HG03066 (cell line): ENCODE measurements around the gene TRPV6.

Experiments
- ATAC-seq: cut with Tn5 transposase; IDR thresholded peaks from one replicate; pipeline ENCODE4 v1.9.1; 2021; ENCODE audit warnings: low read depth; ENCODE audit not compliant: unreplicated experiment

TRPV6 gene

DNA sequence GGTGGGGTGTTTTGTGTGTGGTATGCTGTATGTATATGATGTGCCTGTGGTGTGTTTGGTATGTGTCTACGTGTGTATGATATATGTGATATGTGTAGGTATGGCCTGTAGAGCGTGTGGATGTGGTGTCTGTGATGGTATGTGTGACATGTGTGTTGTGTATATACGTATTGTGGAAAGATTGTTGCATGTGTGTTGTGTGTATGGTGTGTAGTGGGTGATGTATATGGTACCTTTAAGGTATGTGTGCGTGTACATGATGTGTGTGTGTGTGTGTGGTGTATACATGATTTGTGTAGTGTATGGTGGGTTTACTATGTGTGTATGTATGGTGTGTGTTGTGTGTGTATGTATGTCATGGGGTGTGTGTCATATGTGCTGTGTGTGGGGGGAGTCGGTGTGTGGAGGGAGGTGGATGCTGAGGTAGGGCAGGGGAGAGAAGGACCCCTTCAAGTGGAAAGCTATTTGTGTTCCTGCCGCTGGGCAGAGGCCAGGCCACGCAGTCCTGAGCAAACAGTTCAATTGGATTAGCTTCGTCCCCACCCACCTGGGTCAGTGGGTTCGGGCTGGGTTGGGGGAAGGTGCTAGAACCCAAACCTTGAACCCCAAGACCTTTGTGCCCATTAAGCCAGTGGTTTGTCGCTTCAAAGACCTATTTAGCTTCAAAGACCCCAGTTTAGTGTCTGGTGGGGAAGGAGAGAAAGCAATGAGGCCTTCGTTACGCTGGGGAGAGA, 1.9 kb upstream of the TRPV6 start:
- no peak for ATAC-seq

DNA sequence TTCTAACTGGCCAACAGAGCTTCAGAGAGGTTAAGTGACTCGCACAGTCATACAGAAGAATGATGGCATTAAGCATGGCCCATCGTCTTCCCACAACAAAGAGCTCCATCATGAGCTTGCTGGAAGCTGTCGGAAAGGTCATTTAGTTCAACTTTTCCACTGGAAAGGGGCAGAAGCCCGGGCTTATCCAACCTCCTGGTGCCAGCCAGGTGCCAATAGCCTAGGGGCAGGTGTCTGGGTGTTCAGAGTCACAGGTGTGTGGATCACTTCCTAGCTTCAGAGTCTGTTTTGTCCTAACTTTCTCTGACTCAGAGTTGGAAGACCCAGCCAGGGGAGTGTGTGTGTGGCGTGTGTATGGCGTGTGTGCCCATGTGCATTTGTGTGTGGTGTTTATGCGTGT, 1.3 kb upstream of the TRPV6 start:
- ATAC-seq: no peak

DNA sequence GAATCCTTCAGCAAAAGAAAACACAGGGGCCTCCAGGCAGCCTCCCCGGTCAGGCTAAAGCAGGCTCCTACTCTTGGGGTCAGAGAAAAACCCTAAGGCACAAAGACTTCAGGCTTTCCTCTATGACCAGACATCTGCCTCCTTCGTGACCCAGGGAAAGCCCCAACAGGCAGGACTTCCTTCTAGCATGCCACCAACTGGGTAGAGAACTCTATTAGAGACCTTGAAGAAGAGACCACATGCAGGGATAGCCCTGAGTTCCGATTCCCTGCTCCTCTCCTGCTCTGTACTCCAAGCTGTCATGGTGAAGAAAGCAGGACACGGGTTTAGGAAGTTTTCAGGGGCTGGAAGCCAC, 1.3 kb downstream of the TRPV6 start:
- ATAC-seq: no peak

DNA sequence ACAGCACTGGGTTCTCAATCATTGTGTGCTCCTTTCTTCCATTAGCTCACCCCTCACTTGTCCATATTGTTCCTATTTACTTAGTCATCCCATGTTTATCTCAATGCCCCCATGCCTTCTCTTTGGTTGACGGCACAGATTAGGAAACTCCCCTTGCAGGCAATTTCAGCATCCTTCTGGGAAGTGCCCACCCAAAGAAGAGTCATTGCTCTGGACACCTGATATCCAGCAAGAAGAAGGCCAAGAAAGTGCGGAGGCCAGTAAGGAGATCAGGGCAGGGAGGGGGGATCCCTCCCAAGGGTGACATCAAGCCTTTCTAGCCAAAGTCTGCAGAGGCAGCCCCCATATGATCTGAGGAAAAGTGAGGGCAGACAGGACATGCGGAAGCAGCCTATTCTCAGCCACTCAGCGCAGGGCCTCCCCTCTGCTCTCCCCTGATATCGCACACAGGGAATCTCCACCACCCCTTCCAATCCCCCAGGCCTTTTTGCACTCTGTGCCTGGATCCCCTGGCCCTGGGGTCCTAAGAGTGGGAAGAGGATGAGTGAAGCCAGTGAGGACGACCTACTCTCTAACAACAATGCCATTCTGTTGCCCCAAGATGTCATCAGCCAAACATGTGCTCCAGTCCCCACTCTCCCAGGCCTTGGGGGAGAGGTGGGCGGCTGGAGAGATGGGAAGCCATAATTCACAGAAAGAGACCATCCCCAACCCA, 1.8 kb downstream of the TRPV6 start:
- no peak for ATAC-seq

DNA sequence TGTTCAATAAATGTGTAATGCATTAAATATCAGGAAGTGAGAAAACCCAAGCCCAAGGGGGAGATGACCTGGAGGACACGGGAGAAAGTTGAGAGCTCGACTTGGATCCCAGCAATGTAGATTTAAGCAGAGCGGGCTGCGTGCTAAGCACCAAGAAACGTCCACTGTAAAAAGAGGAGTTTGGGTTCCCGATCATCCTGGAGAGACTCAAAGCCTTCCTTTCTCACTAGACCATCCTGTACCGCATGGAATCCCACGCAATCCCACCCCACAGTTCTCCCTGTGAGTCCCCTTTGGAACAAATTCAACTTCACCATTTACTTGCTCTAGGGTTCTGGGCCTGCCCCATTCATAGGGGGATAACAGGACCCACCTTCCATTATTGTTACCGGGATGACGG, 2.4 kb downstream of the TRPV6 start:
- no peak for ATAC-seq

DNA sequence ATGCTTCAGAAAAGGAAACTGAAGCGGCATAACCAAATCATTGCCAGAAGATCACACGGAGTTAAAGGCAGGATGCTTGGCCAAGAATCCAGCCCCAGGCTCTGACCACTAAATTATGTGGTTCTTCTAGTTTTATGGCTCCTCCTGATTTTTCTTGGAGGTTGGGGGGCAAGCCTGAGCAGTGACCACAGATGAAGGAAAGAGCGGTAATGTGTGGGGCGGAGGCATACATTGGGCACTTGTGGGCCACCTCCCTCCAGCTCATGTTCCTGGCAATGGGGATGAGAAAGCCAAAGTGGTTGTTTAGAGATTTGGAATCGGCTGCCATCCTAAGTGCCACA, 3.2 kb downstream of the TRPV6 start:
- no peak for ATAC-seq

DNA sequence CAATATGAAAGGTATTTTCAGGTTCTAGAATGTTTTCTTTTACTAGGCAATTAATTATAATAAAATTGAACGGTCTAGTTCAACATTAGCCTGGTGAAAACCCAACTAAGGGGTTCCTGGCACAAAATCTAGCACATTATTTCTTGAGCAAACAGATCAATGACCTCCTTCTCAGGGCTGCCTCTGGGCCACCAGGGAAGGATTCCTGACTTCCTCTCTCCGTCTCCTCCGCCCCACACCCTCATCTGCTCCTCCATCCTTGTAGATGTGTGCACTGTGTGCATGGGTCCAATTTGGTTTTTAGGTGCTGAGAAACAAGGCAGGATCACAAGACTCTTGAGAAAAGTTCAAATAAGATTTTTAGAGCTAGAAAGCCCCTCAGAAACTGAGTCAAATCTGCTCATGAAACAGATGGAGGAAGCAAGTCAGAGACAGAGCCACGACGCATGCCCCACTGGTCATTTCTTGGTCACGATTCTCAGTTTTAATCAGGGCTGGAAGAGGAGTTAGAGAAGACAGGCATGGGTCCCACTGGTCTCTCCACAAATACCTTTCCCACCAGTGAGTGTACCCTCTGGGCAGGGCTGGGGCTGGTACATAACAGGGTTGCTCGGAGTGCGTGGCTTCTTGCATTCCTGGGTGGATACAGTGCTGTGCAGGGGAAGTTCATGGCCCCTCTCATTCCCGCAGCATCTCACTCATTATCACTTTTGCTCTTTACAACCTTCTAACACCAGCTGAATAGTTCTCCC, 3.8 kb downstream of the TRPV6 start:
- no peak for ATAC-seq

DNA sequence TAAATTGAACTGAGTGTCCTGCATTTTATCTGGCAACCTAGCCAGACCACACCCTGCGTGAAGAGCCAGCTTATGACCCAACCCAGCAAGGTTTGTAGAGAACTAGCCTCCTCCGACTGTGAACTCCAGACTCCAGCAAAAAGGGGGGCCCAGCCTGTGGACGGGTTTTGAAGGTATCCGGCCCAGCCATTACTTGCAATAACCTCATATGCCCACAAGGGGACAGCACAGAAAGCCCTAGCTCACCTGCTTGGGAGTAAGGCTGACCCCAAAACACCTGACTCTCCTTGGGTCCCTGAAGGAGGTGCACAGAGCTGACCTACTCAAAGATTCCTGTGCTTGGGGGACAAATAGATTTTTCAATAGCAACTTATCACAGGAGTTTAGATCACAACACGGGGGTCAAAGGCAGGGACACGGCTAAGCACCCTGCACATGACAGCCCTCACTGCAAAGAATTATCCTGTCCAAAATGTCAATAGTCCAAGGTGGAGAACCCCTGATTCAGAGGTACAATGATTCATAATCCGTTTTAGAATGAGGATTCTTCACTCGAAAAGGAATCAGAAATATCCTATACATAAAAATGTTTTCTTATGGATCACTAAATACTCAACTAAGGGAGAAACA, 4.6 kb downstream of the TRPV6 start:
- peak; percentile 77 for ATAC-seq

DNA sequence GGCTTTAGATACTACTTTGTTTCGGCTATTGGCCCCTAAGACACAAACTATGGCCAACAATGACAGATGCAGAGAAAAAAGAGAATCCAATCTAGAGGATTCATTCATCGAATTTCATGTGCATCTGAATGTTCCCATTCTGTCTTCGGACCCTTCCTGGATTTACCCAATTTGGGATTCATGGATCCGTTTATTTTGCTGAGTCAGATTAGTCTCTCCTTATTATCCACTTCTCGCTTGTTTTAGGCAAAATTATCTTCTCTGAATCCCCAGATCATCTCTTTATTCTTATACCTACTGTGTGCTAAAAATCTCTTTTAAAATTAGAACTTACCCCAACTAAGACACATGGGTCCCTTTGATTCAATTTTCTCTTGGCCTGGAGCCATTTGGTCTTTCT, 6.5 kb downstream of the TRPV6 start:
- ATAC-seq: no peak

DNA sequence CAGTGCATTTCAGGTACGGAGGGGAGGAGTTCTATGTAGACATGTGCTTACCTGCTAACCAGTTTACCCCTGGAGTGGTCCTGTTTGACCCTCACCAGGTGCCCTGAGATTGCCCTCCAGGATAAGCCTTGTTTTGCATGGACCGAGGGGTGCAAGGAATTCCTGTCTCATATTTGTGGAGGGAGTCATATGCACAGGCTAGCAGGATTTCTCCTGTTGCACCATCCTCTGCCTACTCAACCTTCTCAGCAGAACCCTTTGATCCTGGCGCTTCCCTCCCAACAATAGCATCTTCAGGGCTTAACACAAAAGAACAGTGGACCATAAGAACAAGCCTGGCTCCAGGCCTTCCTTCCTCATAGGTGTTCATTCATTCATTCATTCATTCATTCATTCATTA, 7.2 kb downstream of the TRPV6 start:
- no peak for ATAC-seq

DNA sequence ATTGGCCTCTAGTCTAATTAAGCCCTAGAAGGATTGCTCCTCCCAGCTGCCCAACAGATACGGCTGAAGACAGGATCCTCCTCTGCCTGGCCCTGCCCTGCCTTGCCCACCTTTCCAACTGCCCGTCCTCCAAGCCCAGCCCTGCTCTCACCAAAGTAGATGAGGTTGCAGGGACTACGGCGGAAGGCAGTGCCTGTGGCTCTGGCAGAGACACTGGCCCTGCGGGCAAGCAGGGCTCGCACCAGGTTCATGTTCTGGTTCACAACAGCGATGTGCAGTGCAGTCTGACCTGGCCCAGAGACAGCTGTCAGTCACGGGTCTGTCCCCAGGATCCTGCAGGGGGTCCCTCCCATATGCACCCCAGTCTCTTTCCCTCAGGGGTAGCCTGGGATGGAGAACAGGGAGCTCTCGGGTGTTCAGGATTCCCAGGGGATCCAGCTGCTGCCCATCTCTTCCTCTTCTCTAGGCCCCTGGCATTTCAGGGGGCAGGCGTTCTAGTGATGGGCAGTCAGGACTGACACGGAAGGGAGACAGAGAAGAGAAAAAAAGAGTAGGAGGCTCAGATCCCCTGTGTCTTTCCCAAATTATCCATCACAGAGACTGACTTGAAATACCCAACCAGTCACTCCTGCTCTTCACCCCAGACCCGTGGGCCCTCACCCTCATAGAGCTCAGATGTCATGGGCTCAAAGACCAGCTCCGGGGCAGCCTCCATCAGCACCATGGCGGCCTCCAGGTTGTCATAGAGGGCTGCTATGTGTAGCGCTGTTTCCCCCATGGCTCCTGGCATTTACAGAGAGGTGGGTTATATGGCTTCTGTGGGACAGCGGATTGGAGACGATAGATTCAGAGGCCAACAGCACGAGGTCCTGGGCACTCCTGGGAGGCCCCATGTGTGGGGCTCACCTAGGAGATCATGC, 8.3 kb downstream of the TRPV6 start:
- no peak for ATAC-seq

DNA sequence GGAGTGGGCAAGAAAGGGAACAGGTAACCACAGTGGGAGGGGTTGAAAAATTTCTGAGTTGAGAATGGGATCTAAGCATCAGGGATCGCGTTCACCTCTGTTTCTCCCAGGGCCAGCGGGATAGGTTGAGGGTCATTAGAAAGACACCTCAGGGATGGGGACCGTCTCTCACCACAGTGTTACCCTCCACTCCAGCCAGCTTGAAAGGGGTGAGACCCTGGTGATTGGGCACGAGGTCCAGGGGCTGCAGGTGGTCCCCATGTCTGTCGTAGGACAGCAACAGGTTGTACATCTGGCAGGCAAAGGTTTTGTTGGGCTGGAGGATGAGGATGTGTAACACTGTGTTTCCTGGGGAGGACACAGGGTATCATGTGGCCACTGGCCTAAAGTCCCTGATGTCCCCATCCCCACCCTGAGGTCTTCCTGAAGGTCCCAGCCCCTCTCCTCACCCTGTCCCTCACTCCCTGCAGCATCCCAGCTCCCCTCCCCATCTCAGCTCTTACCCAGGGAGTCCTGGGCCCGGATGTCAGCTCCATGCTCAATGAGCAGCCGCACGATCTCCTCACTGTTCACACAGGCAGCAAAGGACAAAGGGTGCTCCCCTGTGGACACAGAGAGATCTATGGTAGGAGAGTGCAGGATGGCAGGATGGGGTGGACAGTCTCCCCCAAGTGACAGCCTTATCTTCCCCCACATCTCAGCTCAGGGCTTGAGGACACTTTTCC, 9.1 kb downstream of the TRPV6 start:
- no peak for ATAC-seq

DNA sequence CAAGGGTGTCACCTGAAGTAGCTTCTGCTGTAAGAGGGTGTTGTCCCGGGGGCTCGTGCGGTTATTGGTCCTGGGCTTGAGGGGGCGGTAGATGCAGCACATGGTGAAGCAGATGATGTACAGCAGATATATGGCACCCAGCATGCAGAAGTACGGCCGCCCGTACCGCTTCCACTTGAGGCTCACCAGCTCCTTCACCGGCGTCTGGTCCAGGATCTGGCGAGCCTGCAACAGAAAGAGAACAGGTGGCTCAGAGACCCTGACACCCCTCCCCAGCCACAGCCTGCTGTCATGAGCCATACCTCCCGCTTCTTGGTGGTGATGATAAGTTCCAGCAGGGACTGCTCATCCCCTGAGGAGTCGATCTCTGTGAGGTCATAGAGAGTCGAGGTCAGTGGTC, 10.1 kb downstream of the TRPV6 start:
- no peak for ATAC-seq

DNA sequence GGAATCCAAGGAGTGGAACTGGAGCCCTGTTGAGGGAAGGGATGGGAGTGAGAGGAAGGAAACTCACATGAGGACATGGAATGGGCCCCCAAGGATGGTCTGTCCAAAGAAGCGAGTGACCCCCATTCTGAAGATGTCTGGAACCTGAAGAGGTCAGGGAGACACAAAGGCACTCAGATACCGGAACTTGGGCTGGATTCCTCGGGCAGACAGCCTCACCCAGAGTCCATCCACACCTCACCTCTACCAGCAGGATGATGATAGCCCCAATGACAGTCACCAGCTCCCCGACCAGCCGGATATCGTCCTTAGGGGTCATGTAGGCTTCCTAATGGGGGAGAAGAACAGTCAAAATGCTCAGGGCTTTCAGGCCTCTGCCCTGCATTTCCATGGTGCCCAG, 10.7 kb downstream of the TRPV6 start:
- no peak for ATAC-seq

DNA sequence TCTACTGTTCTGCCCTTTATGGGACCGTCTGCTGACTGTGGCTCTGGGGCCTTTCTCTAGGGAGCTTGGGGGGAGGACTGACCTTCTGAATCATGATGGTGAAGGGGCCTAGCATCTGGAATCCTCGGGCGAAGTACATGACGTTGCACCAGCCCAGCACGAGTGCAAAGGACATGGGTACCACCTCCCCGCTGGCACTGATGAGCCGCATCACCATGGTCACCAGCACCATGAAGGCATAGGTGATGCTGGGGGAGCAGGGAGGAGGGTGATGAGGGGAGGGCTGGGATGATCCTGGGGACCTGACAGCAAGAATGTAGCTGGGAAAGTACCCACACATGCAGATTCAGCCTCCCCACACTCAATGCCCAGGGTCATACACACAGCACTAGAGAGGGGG, 11.1 kb downstream of the TRPV6 start:
- no peak for ATAC-seq

DNA sequence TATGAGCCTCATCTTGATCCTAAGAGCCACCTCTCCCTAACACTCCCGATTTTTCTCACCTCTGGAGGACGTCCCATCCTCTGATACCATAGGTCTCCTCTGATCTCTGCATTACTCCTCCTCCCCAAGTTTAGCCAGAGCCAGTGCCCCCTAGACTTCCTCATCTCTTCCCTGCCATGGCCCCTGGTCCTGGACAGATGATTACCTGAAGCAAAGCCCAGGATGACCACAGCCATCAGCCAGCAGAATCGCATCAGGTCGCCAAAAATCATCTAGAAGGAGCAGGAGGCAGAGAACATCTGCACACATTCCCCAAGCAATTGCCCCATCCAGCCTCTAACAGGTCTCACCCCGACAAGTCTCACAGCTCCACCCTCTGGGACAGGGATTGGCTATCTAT, 11.7 kb downstream of the TRPV6 start:
- no peak for ATAC-seq

DNA sequence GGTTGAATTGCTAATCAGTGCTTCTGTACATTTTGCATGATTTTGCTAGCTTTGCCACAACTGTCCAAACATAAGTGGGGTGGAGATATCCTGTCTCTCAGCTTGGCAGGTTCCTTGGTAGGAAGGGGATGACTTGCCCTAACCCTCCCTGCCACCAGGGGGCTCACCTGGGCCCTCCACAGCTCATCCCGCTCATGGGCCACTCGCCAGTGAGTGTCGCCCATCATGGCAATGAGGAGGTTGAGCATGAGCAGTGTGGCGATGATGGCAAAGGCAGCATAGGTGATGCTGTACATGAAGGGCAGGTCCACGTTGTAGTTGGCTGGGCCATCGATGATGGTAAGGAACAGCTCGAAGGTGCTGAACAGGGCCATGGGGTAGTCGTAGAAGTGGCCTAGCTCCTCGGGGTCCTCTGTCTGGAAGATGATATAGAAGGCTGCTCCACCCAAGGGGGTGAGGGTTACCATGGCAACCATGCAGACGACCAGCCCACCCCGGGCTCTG, 12.2 kb downstream of the TRPV6 start:
- ATAC-seq: no peak

DNA sequence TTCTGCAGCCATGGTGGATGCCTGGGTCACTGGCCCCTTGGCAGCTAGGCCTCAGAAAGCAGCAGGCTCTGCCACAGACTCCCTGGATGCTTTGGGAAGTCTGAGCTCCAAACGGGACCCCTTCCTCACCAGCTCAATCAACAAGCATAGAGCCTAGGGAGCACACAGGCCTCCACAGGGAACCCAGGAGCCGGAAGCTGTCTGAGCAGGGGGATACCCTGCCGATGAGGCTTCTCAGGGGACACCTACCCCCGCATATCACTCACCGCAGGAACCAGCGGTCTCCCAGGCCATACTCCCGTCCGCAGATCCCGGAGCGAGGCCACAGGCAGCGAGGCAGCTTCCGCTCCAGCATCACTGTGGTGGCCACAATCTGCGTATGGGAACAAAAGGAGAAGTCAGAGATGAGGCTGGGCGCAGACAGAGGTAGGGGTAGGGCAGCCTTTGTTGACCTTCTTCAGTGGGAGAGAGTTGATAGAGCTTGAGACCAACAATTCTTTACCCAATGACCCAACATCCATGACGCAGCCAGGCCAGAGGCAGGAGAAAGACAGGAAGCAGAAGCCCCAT, 13.4 kb downstream of the TRPV6 start:
- ATAC-seq: no peak
